Gastroesophageal sphincter (tissue), 3 donors: ENCODE data around the gene CPN1.

ENCODE experiments used
- EP300 ChIP-seq: sonication (generic); formaldehyde crosslinking; IDR thresholded peaks from one replicate; pipeline ENCODE4 v1.6.1; 2017; ENCODE audit warnings: antibody characterized with exemption, mild to moderate bottlenecking
- POLR2AphosphoS5 ChIP-seq: sonication (generic); formaldehyde crosslinking; IDR thresholded peaks from one replicate; pipeline ENCODE4 v1.6.1; 2017; ENCODE audit warnings: antibody characterized with exemption
- TF ChIP-seq, protein P1 (sequence below), 4 experiments: fragments of 200-600 bp in 2 of 4; fragments of 450-650 bp in 2 of 4; sonication (generic) in 1 of 4; IDR thresholded peaks; one replicate each; pipeline ENCODE4 v1.5.1; 2017 to 2019; ENCODE audit warnings: antibody characterized with exemption in 4 of 4, mild to moderate bottlenecking in 2 of 4, moderate library complexity in 2 of 4

DNA sequence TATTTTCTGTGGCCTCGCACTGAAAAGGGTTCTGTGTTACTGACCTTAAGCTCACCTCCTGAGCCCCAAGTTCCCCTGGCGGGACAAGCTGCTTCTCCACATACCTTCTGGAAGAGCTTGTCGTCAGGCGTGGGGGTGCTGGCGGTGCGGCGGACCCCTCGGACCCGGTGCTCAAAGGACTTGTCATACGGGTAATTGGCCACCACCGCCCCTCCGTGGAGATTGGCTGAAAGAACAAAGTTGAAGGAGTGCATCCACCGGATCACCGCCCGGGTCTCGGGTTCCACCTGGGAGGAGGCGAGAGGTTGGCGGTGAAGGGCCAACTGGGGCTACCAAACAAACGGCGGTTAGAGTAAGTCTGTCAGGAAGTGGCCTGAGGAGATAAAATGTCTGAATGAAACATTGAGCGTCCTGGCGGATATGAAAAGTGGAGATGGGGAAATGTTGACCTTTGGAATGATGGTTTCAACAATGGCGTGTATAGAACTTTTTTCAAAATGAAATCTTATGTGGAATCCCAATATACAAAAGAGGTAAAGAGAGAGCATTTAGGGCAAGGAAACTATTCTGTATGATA lies 16.5 kb downstream of the CPN1 start:
- TF ChIP-seq POLR2AphosphoS5 (no peak), EP300 (no peak)
- TF ChIP-seq, protein P1, sequence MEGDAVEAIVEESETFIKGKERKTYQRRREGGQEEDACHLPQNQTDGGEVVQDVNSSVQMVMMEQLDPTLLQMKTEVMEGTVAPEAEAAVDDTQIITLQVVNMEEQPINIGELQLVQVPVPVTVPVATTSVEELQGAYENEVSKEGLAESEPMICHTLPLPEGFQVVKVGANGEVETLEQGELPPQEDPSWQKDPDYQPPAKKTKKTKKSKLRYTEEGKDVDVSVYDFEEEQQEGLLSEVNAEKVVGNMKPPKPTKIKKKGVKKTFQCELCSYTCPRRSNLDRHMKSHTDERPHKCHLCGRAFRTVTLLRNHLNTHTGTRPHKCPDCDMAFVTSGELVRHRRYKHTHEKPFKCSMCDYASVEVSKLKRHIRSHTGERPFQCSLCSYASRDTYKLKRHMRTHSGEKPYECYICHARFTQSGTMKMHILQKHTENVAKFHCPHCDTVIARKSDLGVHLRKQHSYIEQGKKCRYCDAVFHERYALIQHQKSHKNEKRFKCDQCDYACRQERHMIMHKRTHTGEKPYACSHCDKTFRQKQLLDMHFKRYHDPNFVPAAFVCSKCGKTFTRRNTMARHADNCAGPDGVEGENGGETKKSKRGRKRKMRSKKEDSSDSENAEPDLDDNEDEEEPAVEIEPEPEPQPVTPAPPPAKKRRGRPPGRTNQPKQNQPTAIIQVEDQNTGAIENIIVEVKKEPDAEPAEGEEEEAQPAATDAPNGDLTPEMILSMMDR (IDR thresholded peaks at IDR 0.05) = no peak
